Endothelial cell (in vitro differentiated cells): ENCODE measurements around the gene ZNF91. TPM values are rescaled to one million over a fixed set of nuclear protein-coding genes. Genes with fewer than 3 reads are reported as not detected.

ENCODE experiments used
- DNase-seq: peaks from one replicate; pipeline ENCODE4 v3.0.0; 2021; ENCODE audit warnings: low spot score
- H3K27ac Mint-ChIP-seq: one replicate; pipeline ENCODE4 v1.8.0; 2021; ENCODE audit warnings: mixed read lengths, inconsistent platforms; ENCODE audit not compliant: unreplicated experiment
- H3K27me3 Mint-ChIP-seq: one replicate; pipeline ENCODE4 v1.8.0; 2021; ENCODE audit warnings: mild to moderate bottlenecking, moderate library complexity, mixed read lengths, inconsistent platforms; ENCODE audit not compliant: unreplicated experiment
- H3K36me3 Mint-ChIP-seq: one replicate; pipeline ENCODE4 v1.8.0; 2021; ENCODE audit warnings: mild to moderate bottlenecking, low read depth, mixed read lengths, inconsistent platforms; ENCODE audit not compliant: unreplicated experiment
- H3K4me1 Mint-ChIP-seq: one replicate; pipeline ENCODE4 v1.8.0; 2021; ENCODE audit warnings: mild to moderate bottlenecking, mixed read lengths, inconsistent platforms; ENCODE audit not compliant: unreplicated experiment
- H3K4me3 Mint-ChIP-seq: one replicate; pipeline ENCODE4 v1.8.0; 2021; ENCODE audit warnings: mild to moderate bottlenecking, mixed read lengths, inconsistent platforms; ENCODE audit not compliant: unreplicated experiment
- H3K9me3 Mint-ChIP-seq: one replicate; pipeline ENCODE4 v1.8.0; 2021; ENCODE audit warnings: mixed read lengths, inconsistent platforms; ENCODE audit not compliant: unreplicated experiment
- CTCF ChIP-seq: fragments of 200-600 bp; sonication (generic); IDR thresholded peaks from one replicate; pipeline ENCODE4 v1.5.0; 2021; ENCODE audit warnings: antibody characterized with exemption; ENCODE audit not compliant: unreplicated experiment
- long read RNA-seq: library from polyadenylated mRNA; unstranded; transcript quantifications from one replicate; pipeline ENCODE4 v2.0.0, GENCODE V29; 2020; ENCODE audit not compliant: unreplicated experiment
- total RNA-seq: library from RNA; stranded (reverse); fragmentation: NEBNext Ultra II Directional; extraction: Animal tissue kit (Norgen Biotek cat#: 25700); gene quantifications from one replicate; pipeline ENCODE4 v1.2.1, GENCODE V29; 2021; ENCODE audit not compliant: unreplicated experiment

The ZNF91 gene
- 51.4 TPM for total RNA-seq
- long read RNA-seq, full-length matches to known transcripts = 2 of 4 reads
- long read RNA-seq, partial matches to known transcripts = 0 of 4 reads
- long read RNA-seq, other reads (novel, unspliced or antisense) = 2 of 4 reads

- TF ChIP-seq CTCF = no peak
- no peaks in the 10 kb centered on the region for H3K9me3 Mint-ChIP-seq
- H3K4me3 Mint-ChIP-seq = peak within 1 kb of the TSS; percentile 98
- H3K27me3 Mint-ChIP-seq = peaks cover 6% of the 10 kb centered on the region
- H3K27ac Mint-ChIP-seq = peak within 1 kb of the TSS; percentile 99
- H3K4me1 Mint-ChIP-seq = peaks cover 3% of the 10 kb centered on the region
- DNase-seq = peak; percentile 86
- peaks cover 16% of the 10 kb centered on the region for H3K36me3 Mint-ChIP-seq
Measured at GRCh38 chr19:23395041-23395721, at the start of gene ZNF91. TSS of gene ZNF91 (minus strand) at chr19:23395471. CDS start at chr19:23395354, 117 bp downstream.

GRCh38 chr19:23440791-23441190 is 45.5 kb upstream of the ZNF91 start:
- Mint-ChIP-seq H3K4me1 (no peaks in the 10 kb centered on the region), H3K9me3 (peaks cover 35% of the 10 kb centered on the region), H3K27me3 (peaks cover 2% of the 10 kb centered on the region), H3K4me3 (no peak overlapping the region), H3K27ac (no peak overlapping the region), H3K36me3 (no peaks in the 10 kb centered on the region)
- TF ChIP-seq CTCF = peak; percentile 13
- no peak for DNase-seq

GRCh38 chr19:23440207-23440606 is 44.9 kb upstream of the ZNF91 start:
- TF ChIP-seq CTCF = no peak
- Mint-ChIP-seq H3K9me3 (peaks cover 35% of the 10 kb centered on the region), H3K4me3 (no peak overlapping the region), H3K4me1 (no peaks in the 10 kb centered on the region), H3K27ac (no peak overlapping the region), H3K27me3 (peaks cover 2% of the 10 kb centered on the region), H3K36me3 (no peaks in the 10 kb centered on the region)
- no peak for DNase-seq

GRCh38 chr19:23439623-23440022 is 44.4 kb upstream of the ZNF91 start:
- H3K4me1 Mint-ChIP-seq = no peaks in the 10 kb centered on the region
- no peaks in the 10 kb centered on the region for H3K36me3 Mint-ChIP-seq
- peaks cover 2% of the 10 kb centered on the region for H3K27me3 Mint-ChIP-seq
- H3K4me3 Mint-ChIP-seq = no peak overlapping the region
- peaks cover 38% of the 10 kb centered on the region for H3K9me3 Mint-ChIP-seq
- H3K27ac Mint-ChIP-seq = no peak overlapping the region
- no peak for DNase-seq
- TF ChIP-seq CTCF = peak; percentile 56

GRCh38 chr19:23437901-23438300 is 42.6 kb upstream of the ZNF91 start:
- TF ChIP-seq CTCF = no peak
- H3K4me1 Mint-ChIP-seq = no peaks in the 10 kb centered on the region

More at GRCh38 chr19:23437901-23438300, 42.6 kb upstream of the ZNF91 start:
- H3K4me3 Mint-ChIP-seq = no peak overlapping the region
- no peak for DNase-seq
- H3K27me3 Mint-ChIP-seq = peaks cover 2% of the 10 kb centered on the region
- no peaks in the 10 kb centered on the region for H3K36me3 Mint-ChIP-seq
- no peak overlapping the region for H3K27ac Mint-ChIP-seq
- H3K9me3 Mint-ChIP-seq = peaks cover 45% of the 10 kb centered on the region
